Nephron (organoid): ENCODE measurements around the gene CMBL.

Source experiments
- H3K27ac Mint-ChIP-seq, 3 experiments: 2 replicates each; pipeline ENCODE4 v1.8.0; 2020; ENCODE audit warnings: mixed read lengths in 3 of 3, mild to moderate bottlenecking in 2 of 3, moderate library complexity in 1 of 3
- H3K27me3 Mint-ChIP-seq: 2 replicates; pipeline ENCODE4 v1.8.0; 2021; ENCODE audit warnings: low read depth, mild to moderate bottlenecking, moderate library complexity, mixed read lengths
- H3K36me3 Mint-ChIP-seq: 2 replicates; pipeline ENCODE4 v1.8.0; 2020; ENCODE audit warnings: low read depth, mixed read lengths
- H3K4me1 Mint-ChIP-seq: 2 replicates; pipeline ENCODE4 v1.8.0; 2020; ENCODE audit warnings: mixed read lengths
- H3K4me3 Mint-ChIP-seq, 3 experiments: 2 replicates each; pipeline ENCODE4 v1.8.0; 2020; ENCODE audit warnings: mild to moderate bottlenecking in 3 of 3, mixed read lengths in 3 of 3, moderate library complexity in 2 of 3
- H3K9me3 Mint-ChIP-seq: 2 replicates; pipeline ENCODE4 v1.8.0; 2020; ENCODE audit warnings: mixed read lengths
- TF ChIP-seq, protein P1 (sequence below), 3 experiments: fragments of 200-600 bp; sonication (generic); IDR thresholded peaks; one replicate each; pipeline ENCODE4 v1.5.0; 2021; ENCODE audit warnings: antibody characterized with exemption in 3 of 3; ENCODE audit not compliant: unreplicated experiment in 3 of 3

The CMBL gene

DNA sequence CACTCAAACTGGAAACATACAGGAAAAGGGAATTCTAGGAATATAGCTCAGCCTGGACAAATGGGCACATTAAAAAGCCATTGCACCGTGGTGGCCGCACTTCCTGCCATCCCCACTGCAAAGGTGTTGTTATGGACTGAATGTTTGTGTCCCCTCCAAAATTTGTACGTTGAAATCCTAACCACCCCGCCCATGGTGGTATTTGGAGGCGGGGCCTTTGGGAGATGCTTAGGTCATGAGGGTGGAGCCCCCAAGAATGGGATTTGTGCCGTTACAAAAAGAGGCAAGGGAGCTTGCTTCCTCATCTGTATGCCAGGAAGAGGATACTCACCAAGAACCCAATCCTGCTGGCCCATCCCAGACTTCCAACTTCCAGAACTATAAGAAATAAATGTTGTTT, 1.1 kb upstream of the CMBL start:
- H3K27ac Mint-ChIP-seq = peak overlapping the region; percentile 89 to 95 (median 94)
- H3K4me3 Mint-ChIP-seq = peak overlapping the region; percentile 73 to 87 (median 84)
- no peaks in the 10 kb centered on the region for H3K27me3 Mint-ChIP-seq
- H3K4me1 Mint-ChIP-seq = peaks cover 48% of the 10 kb centered on the region
- H3K9me3 Mint-ChIP-seq = no peaks in the 10 kb centered on the region
- TF ChIP-seq, protein P1, sequence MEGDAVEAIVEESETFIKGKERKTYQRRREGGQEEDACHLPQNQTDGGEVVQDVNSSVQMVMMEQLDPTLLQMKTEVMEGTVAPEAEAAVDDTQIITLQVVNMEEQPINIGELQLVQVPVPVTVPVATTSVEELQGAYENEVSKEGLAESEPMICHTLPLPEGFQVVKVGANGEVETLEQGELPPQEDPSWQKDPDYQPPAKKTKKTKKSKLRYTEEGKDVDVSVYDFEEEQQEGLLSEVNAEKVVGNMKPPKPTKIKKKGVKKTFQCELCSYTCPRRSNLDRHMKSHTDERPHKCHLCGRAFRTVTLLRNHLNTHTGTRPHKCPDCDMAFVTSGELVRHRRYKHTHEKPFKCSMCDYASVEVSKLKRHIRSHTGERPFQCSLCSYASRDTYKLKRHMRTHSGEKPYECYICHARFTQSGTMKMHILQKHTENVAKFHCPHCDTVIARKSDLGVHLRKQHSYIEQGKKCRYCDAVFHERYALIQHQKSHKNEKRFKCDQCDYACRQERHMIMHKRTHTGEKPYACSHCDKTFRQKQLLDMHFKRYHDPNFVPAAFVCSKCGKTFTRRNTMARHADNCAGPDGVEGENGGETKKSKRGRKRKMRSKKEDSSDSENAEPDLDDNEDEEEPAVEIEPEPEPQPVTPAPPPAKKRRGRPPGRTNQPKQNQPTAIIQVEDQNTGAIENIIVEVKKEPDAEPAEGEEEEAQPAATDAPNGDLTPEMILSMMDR (IDR thresholded peaks at IDR 0.05; ENCODE audit: unreplicated experiment in 3 of 3) = no peak
- peaks cover 5% of the 10 kb centered on the region for H3K36me3 Mint-ChIP-seq

DNA sequence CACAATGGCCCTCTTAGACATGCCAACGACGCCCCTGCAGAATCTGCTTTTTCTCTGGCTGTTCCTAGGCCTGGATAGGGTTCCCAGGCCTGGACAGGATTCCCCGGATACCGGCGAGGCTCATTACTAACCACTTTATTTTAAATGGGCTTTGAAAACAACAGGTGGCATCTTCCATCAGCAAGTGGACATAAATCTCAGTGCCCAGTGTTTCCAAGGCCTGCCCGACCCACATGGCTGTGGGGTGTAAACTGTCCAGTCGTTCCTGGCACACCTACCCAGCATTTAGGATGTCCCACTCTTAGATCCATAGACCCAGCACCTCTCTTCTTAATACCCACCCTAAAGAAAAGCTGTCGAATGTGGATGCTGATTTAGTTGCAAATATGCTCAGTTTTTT, 896 bp downstream of the CMBL start:
- TF ChIP-seq, protein P1 (IDR thresholded peaks at IDR 0.05; ENCODE audit: unreplicated experiment in 3 of 3) = no peak
- peaks cover 14% of the 10 kb centered on the region for H3K36me3 Mint-ChIP-seq
- peak overlapping the region; percentile 95 to 97 (median 97) for H3K27ac Mint-ChIP-seq
- H3K4me3 Mint-ChIP-seq = peak overlapping the region; percentile 89 to 94 (median 90)
- no peaks in the 10 kb centered on the region for H3K27me3 Mint-ChIP-seq
- H3K4me1 Mint-ChIP-seq = peaks cover 50% of the 10 kb centered on the region
- H3K9me3 Mint-ChIP-seq = no peaks in the 10 kb centered on the region

DNA sequence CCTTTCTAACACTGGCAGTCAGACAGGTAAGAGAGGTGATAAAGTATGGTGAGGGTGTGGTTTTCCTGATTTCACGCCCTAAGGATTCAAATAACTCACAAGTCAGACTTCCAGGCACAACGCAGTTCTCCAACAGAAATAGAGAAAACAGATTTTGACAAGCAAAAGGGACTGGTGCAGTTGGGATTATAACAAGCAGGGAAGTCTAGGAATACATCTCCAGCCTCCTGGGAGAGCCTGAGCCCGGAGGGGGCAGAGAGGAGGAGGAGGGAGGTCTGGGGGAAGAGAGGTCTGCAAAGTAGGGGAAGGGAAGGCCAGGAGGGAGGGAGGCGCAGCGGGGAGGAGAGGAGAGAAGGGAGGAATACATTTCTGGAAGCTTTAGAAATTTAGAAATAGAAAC, 1.6 kb downstream of the CMBL start:
- Mint-ChIP-seq H3K4me3 (peak overlapping the region; percentile 89 to 94 (median 90)), H3K4me1 (peaks cover 45% of the 10 kb centered on the region), H3K27me3 (no peaks in the 10 kb centered on the region), H3K36me3 (peaks cover 14% of the 10 kb centered on the region), H3K27ac (peak overlapping the region; percentile 95 to 97 (median 97)), H3K9me3 (no peaks in the 10 kb centered on the region)
- TF ChIP-seq, protein P1 (IDR thresholded peaks at IDR 0.05; ENCODE audit: unreplicated experiment in 3 of 3) = no peak

DNA sequence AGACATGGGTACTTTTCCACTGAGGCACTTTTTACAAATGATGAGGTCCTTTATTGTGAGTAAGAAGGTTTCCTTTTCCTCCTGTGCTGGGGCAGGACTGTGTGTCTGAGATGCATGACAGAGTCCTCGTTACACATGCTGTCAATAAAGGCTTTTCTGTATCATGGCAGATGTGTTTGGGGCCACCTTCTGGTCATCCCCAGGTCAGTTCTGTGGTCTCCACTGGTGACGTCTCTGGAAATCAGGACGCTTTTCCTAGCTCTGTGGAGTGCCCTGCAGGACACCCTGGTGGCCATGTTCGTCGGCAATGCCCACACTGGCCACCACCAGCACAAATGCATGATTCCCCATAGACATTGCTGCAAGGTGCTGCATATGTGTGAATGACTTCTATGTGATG, 2.8 kb downstream of the CMBL start:
- Mint-ChIP-seq H3K4me3 (peak overlapping the region; percentile 32 to 73 (median 72)), H3K27ac (peak overlapping the region in 2 of 3 experiments; percentile 21 to 50), H3K36me3 (peaks cover 17% of the 10 kb centered on the region), H3K4me1 (peaks cover 34% of the 10 kb centered on the region), H3K9me3 (peaks cover under 1% of the 10 kb centered on the region), H3K27me3 (no peaks in the 10 kb centered on the region)
- TF ChIP-seq, protein P1 (IDR thresholded peaks at IDR 0.05; ENCODE audit: unreplicated experiment in 3 of 3) = no peak

DNA sequence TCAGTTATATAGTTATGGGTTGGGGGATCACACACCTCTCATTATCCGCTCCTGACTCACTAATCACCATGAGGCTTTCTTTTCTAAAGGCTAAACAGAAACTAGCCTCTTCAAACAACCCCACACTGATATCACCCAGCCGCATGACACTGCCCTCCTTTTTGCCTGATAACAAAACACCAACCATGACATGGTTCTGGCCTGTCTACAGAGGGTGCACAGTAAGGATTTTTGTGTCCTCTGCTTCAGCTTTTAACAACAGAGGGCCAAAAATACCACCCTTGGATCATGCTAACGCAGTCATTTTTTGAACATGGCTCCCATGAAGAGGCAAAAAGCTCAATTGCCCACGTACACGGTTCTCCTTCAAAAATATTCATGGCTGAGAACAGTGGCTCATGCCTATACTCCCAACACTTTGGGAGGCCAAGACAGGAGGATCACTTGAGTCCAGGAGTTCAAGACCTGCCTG, 4.0 kb downstream of the CMBL start:
- H3K4me1 Mint-ChIP-seq = peaks cover 32% of the 10 kb centered on the region
- no peak overlapping the region for H3K4me3 Mint-ChIP-seq
- no peaks in the 10 kb centered on the region for H3K27me3 Mint-ChIP-seq

DNA sequence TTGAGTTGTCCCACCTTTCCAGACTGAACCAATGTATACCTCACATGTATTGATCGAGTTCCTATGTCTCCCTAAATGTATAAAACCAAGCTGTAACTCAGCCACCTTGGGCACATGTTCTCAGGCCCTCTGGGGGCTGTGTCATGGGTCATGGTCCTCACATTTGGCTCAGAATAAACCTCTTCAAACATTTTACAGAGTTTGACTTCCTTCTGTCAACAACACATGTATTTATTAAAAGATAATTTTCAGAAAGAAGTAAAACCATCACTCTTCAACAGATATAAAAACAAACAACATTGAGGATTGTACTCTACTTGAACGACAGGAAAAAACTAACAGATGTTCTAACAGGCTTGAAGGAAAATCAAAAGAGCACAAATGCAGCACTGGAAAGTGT, 4.5 kb downstream of the CMBL start:
- TF ChIP-seq, protein P1 (IDR thresholded peaks at IDR 0.05; ENCODE audit: unreplicated experiment in 3 of 3) = no peak
- Mint-ChIP-seq H3K27me3 (no peaks in the 10 kb centered on the region), H3K9me3 (peaks cover 6% of the 10 kb centered on the region), H3K36me3 (peaks cover 28% of the 10 kb centered on the region), H3K4me3 (no peak overlapping the region), H3K27ac (peak overlapping the region in 2 of 3 experiments; percentile 6 to 35), H3K4me1 (peaks cover 32% of the 10 kb centered on the region)

More for the DNA sequence above, 4.0 kb downstream of the CMBL start:
- Mint-ChIP-seq H3K9me3 (peaks cover 6% of the 10 kb centered on the region), H3K36me3 (peaks cover 26% of the 10 kb centered on the region), H3K27ac (peak overlapping the region in 2 of 3 experiments; percentile 6 to 35)
- TF ChIP-seq, protein P1 (IDR thresholded peaks at IDR 0.05; ENCODE audit: unreplicated experiment in 3 of 3) = no peak
